Measurements from ENCODE around the gene COL5A3.

GRCh38 chr19:9966024-9966423 lies 44.3 kb downstream of the COL5A3 start:
- no peak for TF ChIP-seq TOX (CRISPR knock-in tag; IDR thresholded peaks at IDR 0.05; ENCODE audit: borderline replicate concordance)
- no peak for TF ChIP-seq ARNTL (CRISPR knock-in tag; IDR thresholded peaks at IDR 0.05; ENCODE audit: borderline replicate concordance, low read depth)
- no peak for TF ChIP-seq CREB5 (CRISPR knock-in tag; IDR thresholded peaks at IDR 0.05; ENCODE audit: low read depth)
- no peak for TF ChIP-seq ZFP30 (CRISPR knock-in tag; IDR thresholded peaks at IDR 0.05)

Measured in SK-N-SH treated with all-trans-retinoic acid at 6 μM for 48 hours (cell line).